Erythroblast (primary cell): ENCODE results near the gene IP6K3.

Experiments
- GATA1 ChIP-seq: IDR thresholded peaks from 2 replicates; pipeline ENCODE4 v1.6.1; 2011; ENCODE audit warnings: low read depth, mild to moderate bottlenecking, control low read depth, low read length, moderate library complexity
- POLR2A ChIP-seq: IDR thresholded peaks from 2 replicates; pipeline ENCODE4 v1.6.1; 2011; ENCODE audit warnings: mild to moderate bottlenecking, low read length

DNA sequence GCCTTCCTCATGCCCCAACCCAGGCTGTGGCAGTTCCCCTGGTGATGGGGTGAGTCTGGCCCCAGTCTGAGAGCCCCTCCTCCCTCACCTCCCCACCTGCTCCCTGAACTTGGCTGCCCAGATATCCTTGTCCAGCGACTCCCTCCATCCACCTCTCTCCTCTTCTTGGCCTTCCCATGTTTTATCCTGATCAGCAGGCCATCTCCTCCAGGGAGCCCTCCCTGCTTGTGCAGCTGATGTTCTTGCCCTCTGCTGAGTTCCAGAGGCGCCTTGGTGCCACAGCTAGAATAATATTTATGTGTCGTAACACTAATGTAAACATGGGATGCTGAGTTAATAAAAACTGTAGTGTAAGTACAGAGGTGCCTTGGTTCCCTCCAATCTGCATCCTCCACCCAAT lies 10.4 kb upstream of the IP6K3 start:
- TF ChIP-seq POLR2A (no peak), GATA1 (no peak)
